A204.1 (cell line): ENCODE measurements around the gene PARD6B.
"Not testable (repeated sequence)": the region's sequence is repeated elsewhere in the genome, so short reads cannot be mapped to it uniquely, and the experiment has no call there.

Source experiments
- FAIRE-seq: peaks from 2 replicates; lab custom pipeline; 2012; peaks lifted over from hg19 to GRCh38; lab: Jason Lieb, UNC

The PARD6B gene, protein sequence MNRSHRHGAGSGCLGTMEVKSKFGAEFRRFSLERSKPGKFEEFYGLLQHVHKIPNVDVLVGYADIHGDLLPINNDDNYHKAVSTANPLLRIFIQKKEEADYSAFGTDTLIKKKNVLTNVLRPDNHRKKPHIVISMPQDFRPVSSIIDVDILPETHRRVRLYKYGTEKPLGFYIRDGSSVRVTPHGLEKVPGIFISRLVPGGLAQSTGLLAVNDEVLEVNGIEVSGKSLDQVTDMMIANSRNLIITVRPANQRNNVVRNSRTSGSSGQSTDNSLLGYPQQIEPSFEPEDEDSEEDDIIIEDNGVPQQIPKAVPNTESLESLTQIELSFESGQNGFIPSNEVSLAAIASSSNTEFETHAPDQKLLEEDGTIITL

GRCh38 chr20:50731055-50731929, at the start of gene PARD6B:
Gene PARD6B, plus strand, starts transcription at chr20:50731580. Its CDS starts 207 bp downstream, at chr20:50731787.
- FAIRE-seq = peak; percentile 60

GRCh38 chr20:50682065-50682464, 49.3 kb upstream of the PARD6B start:
- FAIRE-seq = no peak

DNA sequence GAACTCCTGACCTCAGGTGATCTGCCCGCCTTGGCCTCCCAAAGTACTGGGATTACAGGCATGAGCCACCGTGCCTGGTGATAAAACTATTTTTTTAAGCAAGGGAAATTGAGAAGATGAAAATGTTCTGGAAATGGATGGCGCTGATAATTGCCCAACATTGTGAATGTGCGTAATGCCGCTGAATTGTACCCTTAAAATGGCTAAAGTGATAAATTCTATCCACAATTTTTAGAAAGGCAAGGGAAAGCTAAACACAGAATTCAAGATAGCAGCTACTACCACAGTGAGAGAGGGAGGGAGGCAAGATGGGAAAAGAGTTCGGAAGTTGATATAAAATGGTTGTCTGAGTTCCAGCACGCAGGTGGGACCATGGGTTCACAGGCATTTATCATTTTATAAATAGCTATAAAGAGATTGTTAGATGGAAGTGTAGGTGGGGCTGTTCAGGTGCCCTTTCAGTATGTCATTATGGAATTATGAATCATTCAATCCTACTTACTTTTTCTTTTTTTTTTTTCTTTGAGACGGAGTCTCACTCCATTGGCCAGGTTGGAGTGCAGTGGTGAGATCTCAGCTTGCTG, 48.3 kb upstream of the PARD6B start:
- FAIRE-seq = no peak

DNA sequence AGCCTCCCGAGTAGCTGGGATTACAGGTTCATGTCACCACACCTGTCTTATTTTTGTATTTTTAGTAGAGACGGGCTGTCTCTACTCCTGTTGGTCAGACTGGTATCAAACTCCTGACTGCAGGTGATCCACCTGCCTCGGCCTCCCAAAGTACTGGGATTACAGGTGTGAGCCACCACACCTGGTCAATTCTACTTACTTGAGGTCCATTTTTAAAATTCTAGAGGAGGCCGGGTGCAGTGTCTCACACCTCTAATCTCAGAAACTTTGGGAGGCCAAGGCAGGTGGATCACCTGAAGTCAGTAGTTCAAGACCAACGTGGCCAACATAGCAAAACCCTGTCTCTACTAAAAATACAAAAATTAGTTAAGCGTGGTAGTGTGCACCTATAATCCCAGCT, 47.8 kb upstream of the PARD6B start:
- FAIRE-seq = no peak

GRCh38 chr20:50686821-50687220, 44.6 kb upstream of the PARD6B start:
- no peak for FAIRE-seq

DNA sequence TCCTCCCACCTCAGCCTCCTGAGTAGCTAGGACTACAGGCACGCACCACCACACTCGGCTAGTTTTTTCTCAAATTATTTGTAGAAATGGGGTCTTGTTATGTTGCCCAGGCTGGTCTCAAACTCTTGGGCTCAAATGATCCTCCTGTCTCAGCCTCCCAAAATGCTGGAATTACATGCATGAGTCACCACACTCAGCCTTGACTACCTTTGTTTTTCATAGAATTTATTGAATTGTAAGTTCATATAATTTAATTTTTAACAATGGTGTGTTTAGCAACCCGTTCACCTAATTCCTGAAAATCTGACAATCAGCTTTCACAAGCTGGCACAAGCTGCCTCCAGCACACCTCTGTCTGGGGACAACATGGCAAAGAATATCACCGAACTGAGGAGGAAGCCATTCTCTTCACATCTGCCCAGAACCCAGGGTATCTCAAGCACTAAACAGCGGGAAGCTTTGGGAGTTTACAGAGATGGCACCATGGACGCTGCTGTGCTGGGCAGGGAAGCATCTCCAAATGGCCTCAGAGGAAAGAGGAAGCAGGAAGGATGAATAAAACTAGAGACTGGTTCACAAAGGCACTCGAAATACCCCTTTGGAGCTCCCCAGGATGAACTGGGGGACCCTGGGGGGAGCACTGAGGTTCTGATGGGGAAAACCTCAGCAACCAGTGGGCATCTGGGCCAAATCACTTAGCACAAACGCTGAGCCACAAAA, 43.0 kb upstream of the PARD6B start:
- no peak for FAIRE-seq

DNA sequence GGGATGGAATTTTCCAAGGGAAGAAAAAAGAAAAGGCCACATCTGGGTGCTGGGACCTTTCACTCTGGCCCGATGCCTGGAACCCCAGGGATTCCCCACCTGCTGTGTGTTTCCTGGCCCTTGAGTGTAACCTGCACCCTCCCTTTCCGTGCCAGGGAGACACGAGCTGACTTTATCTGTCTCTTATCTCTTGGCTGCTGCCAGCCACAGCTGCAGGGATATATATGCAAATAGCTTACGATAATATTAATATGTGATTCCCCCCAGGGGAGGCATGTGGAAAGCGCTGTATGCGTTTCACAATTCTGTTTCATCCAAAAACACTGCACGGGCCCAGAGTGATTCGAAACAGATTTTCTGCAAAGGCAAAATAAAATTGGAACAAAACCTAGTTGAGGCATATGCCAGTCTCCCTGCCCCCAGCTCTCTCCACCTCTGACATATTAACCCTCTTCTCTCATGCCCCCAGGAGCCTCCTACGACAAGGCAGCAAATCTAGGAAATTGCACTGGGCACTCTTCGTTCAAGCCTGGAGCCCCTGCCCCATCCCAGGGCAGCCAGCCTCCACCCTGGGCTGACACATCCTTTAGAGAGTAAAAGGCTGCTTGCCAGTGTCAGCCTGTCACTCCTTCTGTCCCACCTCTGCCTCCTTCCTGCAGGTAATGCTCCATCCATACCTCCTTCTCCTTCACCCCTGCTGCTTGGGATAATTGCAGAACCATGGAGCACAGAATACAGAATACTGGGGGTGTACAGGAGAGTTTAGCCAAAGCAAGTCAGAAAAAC, 41.3 kb upstream of the PARD6B start:
- FAIRE-seq = no peak

- FAIRE-seq = no peak
Measured at GRCh38 chr20:50690650-50691572, 40.5 kb upstream of the PARD6B start, which contains the start of gene RIPOR3. Gene RIPOR3, minus strand, starts transcription at chr20:50691542. Its CDS starts 414 bp downstream, at chr20:50691128.

GRCh38 chr20:50691573-50692551, 39.5 kb upstream of the PARD6B start:
- no peak for FAIRE-seq

GRCh38 chr20:50692552-50692933, 38.8 kb upstream of the PARD6B start:
- FAIRE-seq = no peak

- no peak for FAIRE-seq
Measured at GRCh38 chr20:50693001-50693400, 38.4 kb upstream of the PARD6B start.

DNA sequence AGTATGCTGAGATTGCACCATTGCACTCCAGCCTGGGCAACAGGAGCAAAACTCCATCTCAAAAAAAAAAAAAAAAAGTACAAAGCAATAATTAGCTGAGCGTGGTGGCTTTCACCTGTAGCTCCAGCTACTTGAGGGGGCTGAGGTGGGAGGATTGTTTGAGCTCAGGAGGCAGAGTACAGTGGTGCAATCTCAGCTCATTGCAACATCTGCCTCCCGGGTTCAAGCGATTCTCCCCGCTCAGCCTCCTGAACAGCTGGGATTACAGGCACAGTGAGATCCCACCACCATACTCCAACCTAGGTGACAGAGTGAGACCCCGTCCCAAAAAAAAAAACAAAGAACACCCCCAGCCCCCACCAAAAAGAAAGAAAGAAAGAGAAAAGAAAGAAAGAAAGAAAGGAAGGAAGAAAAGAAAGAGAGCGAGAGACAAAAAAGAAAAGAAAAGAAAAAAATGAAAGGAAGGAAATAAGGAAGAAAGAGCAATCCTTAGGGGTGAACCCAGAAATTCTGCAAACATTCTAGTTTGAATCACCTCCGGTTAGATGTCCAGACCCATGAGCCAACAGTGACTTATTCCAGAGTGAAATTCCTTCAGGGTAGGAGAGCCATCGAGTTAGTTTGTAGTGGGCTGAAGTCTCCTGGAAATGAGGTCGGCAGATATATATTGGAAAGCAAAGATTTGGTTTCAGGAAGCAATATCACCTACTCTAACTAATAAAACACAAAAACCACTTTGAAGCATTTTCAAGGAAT, 36.8 kb upstream of the PARD6B start:
- no peak for FAIRE-seq

DNA sequence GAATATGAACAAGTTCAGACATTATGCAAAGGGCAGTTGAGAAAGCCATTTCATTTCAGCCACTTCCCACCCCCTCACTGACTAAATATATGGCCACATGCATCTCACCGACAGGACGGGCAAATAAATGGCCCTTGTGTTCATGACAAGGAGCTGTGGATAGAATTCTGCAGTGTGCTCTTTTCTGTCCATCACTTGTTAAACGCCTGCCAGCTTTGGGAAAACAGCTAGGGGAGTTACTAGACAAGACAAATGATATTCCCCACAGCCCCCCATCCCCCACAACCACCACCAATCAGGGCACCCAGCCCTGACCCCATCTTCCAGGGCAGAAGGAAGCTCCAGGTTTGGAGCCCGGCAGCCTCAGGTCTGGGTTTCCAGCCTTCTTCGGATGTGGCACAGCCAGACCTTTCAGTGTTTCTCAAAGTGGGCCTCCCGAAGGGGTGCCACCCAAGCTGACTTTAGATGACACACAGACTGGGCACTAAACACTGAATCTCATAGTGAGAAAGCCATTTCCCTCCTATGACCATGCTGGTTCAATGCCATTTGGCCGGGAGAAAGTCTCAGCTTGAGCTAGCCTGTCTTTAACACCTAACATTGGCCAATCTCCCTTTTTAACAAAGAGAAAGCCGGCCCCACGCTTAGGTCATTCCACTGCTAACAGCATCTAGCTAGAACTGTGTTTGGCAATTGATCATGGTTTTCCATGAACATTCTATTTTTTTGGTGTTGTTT, 36.1 kb upstream of the PARD6B start:
- no peak for FAIRE-seq

- FAIRE-seq = not testable (repeated sequence)
Measured at GRCh38 chr20:50698255-50698654, 33.1 kb upstream of the PARD6B start.

GRCh38 chr20:50699688-50700087, 31.7 kb upstream of the PARD6B start:
- no peak for FAIRE-seq

DNA sequence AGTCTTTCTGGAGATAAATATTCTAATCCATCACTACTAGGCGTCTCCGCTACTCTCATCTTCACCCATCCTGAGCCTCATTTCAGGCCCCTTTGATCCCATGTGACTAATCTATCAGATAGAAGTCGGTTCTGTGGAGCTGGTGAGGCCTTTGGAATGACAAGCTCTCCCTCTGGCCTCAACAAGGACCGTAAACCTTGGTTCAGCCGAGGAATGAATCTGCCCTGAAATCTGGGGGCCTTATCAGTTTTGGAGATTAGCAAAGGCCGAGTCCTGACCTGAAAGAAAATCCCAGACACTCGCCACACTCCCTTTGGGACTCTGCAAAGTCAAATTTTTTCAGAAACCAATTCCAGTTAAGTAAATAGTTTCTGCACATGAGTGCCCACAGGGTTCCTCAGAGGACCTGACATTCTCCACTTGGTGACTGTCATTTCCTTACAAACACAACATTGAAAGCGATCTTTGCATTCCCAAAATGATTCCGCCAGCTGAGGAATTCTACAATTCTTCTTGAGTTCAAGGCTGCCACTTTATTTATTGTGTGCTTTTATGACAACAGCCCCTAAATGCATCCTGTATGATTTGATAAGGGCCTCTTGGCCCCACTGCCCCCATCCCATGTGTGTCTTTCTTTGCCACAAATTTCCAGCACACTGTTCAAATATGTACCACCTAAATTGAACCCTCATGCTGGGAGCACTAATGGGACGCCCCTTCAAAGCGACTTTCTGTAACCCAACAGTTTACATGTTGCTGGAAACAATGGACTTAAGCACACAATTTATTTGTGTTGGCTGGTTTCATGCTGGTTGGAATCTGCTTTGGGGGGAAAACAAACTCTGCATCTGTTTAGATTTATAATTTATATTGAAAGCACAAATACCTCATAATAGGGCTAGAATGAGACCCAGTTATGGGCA, 30.1 kb upstream of the PARD6B start:
- FAIRE-seq = no peak
